Activated CD4-positive, alpha-beta T cell treated with anti-CD3 and anti-CD28 coated beads for 24 hours (primary cell): ENCODE data around the gene HID1.
A peak's percentile ranks its signal among the peaks of the same experiment; 100 is the strongest.
"Not testable (repeated sequence)": the region's sequence is repeated elsewhere in the genome, so short reads cannot be mapped to it uniquely, and the experiment has no call there.

Experiments used
- DNase-seq, 2 donors: peaks; one replicate each; pipeline ENCODE4 v3.0.0-alpha.2; 2020; ENCODE audit warnings: low read depth in 2 of 2

HID1 gene

DNA sequence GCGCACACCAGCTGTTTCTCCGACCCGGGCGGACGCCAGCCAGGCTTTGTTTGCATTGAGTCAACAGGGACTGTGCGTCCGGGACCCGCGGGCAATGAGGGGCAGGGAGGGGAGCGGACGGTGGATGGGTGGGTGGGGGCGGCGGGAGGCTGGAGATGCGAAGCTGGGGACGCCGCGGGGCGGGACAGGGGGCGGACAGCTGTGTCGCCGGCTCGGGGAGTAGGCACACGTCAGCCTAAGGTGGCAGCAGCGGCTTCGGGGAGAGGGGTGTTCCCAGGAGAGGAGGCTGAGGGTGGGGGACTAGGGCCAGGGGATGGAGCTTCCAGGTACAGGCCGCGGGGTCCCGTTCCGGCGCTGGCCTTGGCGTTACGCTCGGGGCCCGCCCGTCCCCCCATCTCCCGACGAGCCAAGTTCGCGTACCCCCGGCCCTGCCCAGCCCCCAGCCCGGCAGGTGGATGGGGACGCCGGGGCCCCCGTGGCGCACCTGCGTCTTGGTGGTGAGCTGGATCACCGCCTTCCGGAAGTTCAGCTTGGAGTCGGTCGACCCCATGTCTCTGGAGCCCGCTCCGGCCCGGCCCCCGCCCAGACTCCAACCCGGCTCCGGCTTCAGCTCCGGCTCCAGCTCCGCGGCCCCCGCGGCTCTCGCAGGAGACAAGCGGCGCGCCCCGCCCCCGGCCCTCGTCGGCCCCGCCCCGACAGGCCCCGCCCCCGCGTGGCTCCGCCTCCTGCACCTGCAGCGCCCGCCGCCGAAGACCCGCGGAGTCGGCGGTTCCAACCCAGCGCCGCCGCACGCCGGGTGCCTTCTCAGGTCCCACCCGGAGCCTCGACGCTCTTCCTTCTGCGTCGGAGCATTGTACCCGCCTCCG lies at the start of gene HID1:
Gene HID1, minus strand, starts transcription at position 653 of the 866 bp plus-strand sequence. Its CDS starts 103 bp downstream, at position 550.
- peak; percentile 69 for DNase-seq

DNA sequence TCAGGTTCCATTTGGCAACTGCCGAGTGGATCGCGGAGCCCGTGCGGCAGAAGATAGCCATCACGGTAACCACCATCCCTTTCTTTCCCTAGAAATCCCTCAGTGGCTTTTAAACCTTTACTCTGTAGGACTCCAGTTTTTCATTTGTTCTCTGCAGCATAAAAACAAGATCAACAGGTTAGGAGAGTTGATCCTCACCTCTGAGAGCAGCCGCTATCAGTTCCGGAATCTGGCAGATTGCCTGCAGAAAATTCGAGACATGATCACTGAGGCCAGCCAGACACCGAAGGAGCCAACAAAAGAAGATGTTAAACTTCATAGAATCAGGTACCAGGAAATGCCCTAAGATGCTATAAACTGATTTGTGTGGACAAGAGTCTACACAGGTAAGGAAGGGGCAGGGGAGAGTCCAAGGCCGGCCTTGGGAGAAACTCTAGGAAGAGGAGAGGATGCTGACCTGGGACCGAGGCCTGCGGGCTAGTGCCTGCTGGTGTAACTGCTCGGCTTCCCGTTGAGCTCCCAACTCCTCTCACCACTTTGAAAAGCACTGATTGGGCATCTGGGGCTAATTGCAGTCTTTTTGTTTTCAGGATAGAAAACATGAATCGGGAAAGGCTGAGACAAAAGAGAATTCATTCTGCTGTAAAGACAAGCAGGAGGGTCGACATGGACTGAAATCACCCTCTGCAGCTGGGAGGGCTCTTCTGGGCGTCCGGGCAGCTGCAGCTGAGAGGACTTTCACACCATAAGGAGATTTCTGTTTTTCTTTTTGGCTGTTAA lies 48.0 kb upstream of the HID1 start:
- no peak for DNase-seq

GRCh38 chr17:75019710-75020109 lies 47.2 kb upstream of the HID1 start:
- no peak for DNase-seq

GRCh38 chr17:75019146-75019545 lies 46.6 kb upstream of the HID1 start:
- no peak for DNase-seq

DNA sequence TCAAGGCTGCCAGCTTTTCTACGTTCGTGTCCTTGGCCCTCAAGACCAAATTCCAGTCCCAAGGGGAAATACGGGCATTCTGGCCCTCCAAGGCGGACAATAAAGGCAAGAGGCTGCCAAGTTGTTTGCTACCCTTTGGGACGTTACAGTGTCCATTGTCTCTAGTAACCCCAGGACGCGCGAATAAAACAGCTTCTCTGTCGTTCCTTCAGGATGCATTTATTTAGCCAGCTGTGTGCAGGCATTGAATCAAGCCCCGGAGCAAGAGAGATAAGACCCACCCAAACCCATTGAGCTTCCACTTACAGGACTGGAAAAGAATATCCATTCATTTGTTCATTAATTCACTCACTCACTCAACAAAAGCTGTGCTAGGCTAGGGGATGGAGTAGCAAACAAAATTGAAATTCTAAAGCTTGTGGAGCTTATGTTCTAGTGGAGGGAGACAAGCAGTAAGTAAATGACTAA lies 40.6 kb upstream of the HID1 start:
- DNase-seq = no peak

DNA sequence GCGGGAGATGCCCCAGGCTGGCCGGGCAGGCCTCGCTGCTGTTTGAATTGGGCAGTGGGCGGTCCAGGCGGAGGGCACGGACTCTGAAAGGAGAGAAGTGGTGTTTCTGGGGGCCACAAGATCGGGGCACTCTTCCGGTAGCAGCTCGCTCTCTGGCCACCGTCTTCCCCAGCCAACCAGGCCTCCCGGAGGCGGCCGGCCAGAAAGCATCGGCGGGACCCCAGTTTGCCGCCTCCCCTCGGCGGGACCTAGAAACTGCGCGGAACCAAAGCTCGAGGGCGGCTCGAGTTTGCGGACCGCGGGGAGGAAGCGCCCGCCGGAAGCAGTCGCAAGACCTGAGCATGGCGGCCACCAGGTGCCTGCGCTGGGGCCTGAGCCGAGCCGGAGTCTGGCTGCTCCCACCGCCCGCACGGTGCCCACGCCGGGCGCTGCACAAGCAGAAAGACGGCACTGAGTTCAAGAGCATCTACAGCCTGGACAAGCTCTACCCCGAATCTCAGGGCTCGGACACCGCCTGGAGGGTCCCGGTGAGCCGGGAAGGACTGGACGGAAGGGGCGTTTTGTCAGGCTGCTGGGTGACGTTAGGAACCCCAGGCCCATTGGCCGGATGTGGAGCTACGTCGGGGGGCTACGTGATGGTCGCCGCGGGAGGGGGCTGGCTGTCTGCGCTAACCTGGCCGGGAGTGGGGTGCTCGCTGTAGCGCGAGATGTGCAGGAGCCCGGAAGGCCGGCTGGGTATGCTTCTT lies 40.0 kb upstream of the HID1 start, which contains the start of gene MRPL58:
Gene MRPL58, plus strand, starts transcription at position 325 of the 746 bp plus-strand sequence. Its CDS starts 17 bp downstream, at position 342.
- peak; percentile 72 to 73 for DNase-seq

- no peak for DNase-seq
Measured at GRCh38 chr17:75012096-75012345, 39.5 kb upstream of the HID1 start.

DNA sequence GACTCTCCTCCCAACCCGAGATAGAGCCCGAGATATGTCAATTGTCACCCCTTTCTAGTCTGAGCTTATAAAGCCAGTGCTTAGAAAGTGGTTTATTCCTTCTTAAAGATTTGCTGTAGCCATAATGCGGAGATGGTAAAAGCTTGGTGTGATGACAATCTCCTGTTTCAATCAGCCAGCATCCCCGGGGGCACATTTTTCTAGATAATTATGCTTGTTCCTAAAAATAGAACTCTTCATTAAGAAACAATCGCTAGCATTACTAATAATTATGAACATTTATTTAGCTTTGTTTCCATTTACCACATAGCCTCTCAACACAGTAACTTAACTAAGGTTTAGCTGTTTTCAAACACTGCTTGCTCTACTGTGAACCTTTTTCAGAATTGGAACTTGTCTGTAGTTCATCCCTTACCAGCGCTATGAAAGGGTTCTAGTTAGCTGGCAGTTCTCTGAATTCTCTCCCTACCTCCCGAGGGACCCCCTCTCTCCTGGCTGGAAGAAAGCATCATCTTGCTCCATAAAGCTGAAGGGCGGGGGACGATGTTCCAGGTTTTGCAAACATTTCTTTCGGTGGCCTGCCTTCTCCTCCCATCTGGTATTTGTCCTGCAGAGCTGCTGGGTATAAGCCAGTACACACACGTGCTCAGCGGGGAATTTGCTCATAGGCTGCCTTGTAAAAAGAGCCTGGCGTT lies 39.0 kb upstream of the HID1 start:
- DNase-seq = no peak

DNA sequence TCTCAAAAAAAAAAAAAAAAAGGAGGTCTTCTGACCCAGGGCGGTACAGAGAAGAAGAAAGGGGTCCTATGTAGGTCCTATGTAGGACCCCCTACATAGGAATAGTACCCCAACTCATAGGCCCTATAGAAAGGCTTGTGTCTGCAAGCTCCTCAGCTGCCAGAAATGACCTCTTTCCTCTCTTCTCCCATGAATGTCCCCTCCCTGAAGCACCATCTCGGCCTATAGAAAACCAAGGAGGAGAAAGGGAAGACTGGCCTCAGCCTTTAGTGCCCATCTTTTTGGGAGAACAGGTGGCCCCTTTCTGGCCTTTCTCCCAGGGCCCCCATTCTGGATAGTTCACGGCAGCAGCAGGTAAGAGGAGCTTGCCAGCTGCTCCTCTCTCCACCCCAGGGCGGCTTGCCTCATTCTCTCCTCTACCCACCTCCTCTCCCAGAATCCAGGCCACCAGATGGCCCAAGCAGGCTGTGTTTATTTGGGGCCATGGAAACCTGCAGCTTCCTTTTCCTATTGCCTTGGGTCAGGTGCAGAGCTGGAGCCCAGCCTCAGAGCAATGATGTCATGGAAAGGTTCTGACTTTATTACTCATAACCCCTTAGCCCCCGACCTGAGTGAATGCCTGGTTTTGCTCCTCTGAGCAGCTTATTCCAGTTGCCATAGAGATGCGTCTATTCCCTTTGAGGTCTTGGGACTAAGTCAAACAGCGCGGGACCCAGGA lies 38.3 kb upstream of the HID1 start:
- no peak for DNase-seq

DNA sequence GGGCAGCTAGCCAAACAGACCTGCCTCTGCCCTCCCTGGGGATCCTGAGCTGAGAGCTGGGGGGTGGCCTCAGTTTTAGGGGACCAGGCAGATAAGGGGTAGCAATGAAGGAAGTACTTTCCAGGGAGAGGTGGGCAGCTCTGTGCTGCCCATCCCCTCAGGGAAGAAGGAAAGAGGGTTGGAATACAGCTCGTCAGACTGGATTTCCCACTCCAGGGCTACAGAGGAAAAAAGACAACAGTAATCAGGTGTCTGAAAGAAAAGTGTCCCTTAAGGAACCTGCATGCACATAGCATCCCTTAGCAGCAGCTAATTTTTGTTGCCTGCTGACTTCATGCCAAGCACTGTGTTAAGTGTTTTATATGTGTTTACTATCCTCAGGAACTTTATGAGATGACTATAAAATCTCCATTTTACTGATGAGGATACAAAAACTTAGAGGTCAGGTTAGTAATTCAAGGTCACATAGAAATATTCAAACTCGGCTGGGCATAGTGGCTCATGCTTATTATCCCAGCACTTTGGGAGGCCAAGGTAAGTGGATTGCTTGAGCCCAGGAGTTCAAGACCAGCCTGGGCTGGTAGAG lies 36.7 kb upstream of the HID1 start:
- DNase-seq = no peak

DNA sequence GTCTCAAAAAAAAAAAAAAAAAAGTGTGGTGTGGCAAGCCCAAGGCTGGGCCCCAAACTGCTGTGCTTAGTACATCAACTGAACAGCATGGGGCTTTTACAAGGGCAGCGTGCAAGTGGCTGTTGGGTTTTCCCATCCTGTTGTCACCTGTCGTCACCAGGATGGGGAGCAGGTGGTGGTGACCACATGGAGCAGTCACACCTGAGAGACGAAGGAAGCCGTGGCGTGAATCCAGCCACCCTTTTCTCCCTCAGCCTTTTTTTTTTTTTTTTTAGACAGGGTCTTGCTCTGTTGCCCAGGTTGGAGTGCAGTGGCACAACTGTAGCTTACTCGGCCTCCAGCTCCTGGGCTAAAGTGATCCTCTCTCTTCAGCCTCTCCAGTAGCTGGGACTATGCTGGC lies 35.8 kb upstream of the HID1 start:
- no peak for DNase-seq

DNA sequence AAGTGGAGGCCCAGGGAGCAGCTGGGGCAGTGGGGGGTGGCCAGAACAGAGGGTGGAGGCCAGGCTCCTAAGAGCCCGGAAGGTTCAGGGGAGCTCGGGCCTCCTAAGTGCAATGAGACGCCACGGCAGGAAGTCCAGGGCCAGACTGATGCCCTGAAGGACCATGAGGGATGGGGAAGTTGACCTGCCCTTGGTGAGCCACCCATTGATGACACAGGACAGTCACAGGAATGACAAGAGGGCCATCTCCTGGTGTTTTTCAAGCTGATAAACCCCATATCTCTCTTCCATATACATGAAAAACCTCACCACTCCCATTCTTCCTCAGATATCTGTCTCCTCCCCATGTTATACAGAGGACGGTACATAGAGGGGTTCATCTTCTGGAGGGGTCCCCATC lies 34.1 kb upstream of the HID1 start:
- no peak for DNase-seq

GRCh38 chr17:75006084-75006483 lies 33.5 kb upstream of the HID1 start:
- DNase-seq = not testable (repeated sequence)

- no peak for DNase-seq
Measured at GRCh38 chr17:75005291-75005690, 32.7 kb upstream of the HID1 start.

GRCh38 chr17:75004371-75004770 lies 31.8 kb upstream of the HID1 start:
- no peak for DNase-seq

DNA sequence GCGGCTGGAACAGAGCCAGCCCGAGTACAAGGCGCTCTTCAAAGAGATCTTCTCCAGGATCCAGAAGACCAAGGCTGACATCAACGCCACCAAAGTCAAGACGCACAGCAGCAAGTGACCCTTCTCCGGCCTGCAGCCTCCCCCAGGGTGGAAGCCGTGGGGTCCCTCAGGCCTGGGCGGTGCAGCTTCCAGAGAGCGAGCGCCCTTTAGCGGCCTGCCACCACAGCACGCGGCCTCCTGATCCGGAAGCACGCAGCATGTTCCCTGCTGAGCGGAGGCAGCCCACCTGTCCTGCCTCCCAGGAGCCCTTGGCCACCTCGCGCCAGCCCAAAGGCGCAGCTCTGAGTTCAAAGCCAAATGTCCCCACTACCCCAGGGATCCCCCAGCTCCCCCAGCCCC lies 31.4 kb upstream of the HID1 start:
- no peak for DNase-seq

DNA sequence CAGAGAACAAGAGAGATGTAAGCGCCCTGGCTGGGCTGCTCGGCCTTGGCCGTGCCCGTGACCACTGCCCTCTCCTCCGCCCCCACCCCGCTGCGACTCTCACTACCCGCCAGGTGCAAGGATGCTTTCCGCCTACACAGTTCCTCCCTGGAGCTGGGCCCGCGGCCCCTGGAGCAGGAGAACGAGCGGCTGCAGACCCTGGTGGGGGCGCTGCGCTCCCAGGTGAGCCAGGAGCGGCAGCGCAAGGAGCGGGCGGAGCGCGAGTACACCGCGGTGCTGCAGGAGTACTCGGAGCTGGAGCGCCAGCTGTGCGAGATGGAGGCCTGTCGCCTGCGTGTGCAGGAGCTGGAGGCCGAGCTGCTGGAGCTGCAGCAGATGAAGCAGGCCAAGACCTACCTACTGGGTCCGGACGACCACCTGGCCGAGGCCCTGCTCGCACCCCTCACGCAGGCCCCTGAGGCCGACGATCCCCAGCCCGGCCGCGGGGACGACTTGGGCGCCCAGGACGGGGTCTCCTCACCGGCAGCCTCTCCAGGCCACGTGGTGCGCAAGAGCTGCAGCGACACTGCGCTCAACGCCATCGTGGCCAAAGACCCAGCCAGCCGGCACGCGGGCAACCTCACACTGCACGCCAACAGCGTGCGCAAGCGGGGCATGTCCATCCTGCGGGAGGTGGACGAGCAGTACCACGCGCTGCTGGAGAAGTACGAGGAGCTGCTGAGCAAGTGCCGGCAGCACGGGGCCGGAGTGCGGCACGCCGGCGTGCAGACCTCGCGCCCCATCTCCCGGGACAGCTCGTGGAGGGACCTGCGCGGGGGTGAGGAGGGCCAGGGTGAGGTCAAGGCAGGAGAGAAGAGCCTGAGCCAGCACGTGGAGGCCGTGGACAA lies 30.8 kb upstream of the HID1 start:
- no peak for DNase-seq

DNA sequence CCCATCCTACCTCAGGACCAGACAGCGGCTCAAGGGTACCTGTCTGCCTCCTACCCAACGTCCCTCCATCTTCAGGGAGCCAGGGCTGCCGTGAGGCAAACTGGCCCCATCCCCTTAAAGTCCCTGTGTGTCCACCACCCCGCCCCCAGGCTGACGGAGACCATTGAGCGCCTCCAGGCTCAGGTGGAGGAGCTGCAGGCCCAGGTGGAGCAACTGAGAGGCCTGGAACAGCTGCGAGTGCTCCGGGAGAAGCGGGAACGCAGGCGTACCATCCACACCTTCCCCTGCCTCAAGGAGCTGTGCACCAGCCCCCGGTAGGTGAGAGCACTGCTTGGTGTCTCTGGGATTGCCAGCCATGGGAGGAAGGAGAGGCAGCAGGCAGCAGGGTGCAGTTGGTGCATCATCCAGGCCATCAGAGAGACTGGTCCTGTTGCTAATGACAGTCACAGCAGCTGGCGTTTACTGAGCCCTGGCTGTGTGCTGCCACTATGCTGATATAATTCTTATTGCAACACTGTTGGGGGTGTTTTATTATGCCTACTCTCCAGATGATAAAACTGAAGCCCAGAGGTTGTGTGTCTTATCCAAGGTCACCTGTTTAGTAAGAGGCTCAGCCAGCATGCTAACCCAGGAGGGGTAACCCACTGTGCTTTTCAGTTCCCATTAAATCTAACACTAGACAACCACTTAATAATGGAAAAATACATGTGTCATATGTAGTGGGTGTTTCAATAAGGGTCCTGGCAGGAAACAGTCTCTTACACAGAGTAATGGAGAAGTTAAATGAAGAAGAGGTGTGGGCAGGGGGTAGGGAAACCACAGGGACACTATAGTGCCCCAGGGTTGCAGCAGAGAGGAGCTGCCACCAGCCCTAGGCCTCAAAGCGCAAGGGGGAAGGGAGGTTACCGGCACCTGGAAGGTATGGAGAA lies 29.6 kb upstream of the HID1 start:
- DNase-seq = no peak

DNA sequence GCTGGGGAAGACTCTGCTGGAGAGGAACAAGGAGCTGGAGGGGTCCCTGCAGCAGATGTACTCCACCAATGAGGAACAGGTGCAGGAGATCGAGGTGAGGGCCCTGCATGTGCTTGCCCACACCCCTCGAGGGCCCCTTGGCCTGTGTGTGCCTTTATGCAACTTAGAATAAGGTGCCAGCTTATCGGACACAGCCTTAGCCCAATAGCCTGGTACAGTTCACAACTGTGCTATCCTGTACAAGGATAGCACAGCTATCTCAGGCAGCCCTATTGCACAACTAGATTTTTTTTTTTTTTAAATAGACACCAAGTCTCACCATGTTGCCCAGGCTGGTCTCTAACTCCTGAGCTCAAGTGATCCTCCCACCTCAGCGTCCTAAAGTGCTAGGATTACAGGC lies 27.0 kb upstream of the HID1 start:
- no peak for DNase-seq
